IMR-90 (cell line): ENCODE measurements around the gene HMCN1. TPM values are rescaled to one million over a fixed set of nuclear protein-coding genes. Genes with fewer than 3 reads are reported as not detected.

ENCODE experiments used
- ATAC-seq: fragments of 200-7000 bp; cut with Tn5 transposase; 2 replicates; pipeline ENCODE4 v1.9.1; 2020; ENCODE audit warnings: low read depth, mild to moderate bottlenecking, moderate library complexity
- BruUV-seq: library from RNA; stranded (reverse); fragments of 400-500 nt; replicated peaks from 2 replicates; lab custom pipeline; 2021; lab: Mats Ljungman, UMichigan
- CTCF ChIA-PET: fragments of 300-600 bp; formaldehyde crosslinking; extraction: SDS; loops from one replicate; lab custom pipeline; 2021; ENCODE audit warnings: antibody characterized with exemption; lab: Yijun Ruan, JAX
- POLR2A ChIA-PET: fragments of 300-600 bp; sonication (Branson Sonifier 250); formaldehyde crosslinking; loops from one replicate; lab custom pipeline; 2022; ENCODE audit warnings: antibody characterized with exemption; ENCODE audit not compliant: unreplicated experiment; lab: Charles Lee
- DNase-seq: peaks from one replicate; pipeline ENCODE4 v3.0.0; 2013
- H2AFZ ChIP-seq: replicated peaks from 2 replicates; pipeline ENCODE3; 2013; ENCODE audit warnings: low read length, mild to moderate bottlenecking; ENCODE audit not compliant: poor library complexity
- H2AK5ac ChIP-seq: 2 replicates; pipeline ENCODE4 v1.6.1; 2013; ENCODE audit warnings: low read depth, low read length, inconsistent platforms
- H2AK9ac ChIP-seq: replicated peaks from 2 replicates; pipeline ENCODE3; 2013; ENCODE audit warnings: mild to moderate bottlenecking, low read depth, low read length, moderate library complexity; ENCODE audit not compliant: poor library complexity
- H2BK120ac ChIP-seq: 2 replicates; pipeline ENCODE4 v1.6.1; 2013; ENCODE audit warnings: low read depth, low read length, inconsistent platforms
- H2BK15ac ChIP-seq: 3 replicates; pipeline ENCODE4 v1.6.1; 2013; ENCODE audit warnings: low read depth, low read length, inconsistent platforms
- H2BK20ac ChIP-seq: 2 replicates; pipeline ENCODE4 v1.6.1; 2013; ENCODE audit warnings: low read depth, mild to moderate bottlenecking, inconsistent platforms, low read length, moderate library complexity
- H2BK5ac ChIP-seq: 2 replicates; pipeline ENCODE4 v1.6.1; 2013; ENCODE audit warnings: mild to moderate bottlenecking, low read depth, low read length, inconsistent platforms; ENCODE audit not compliant: poor library complexity, severe bottlenecking
- H3K14ac ChIP-seq: replicated peaks from 2 replicates; pipeline ENCODE4 v1.6.1; 2013; ENCODE audit warnings: low read depth, low read length, inconsistent platforms
- H3K18ac ChIP-seq: 2 replicates; pipeline ENCODE4 v1.6.1; 2013; ENCODE audit warnings: low read depth, low read length, control low read depth
- H3K23ac ChIP-seq: 2 replicates; pipeline ENCODE4 v1.6.1; 2013; ENCODE audit warnings: low read depth, low read length, inconsistent platforms
- H3K27ac ChIP-seq: 2 replicates; pipeline ENCODE4 v1.5.1; 2013; ENCODE audit warnings: mild to moderate bottlenecking, control low read depth, low read length; ENCODE audit not compliant: insufficient read depth
- H3K27me3 ChIP-seq: 2 replicates; pipeline ENCODE4 v1.6.1; 2013; ENCODE audit warnings: low read length; ENCODE audit not compliant: control insufficient read depth, insufficient read depth
- H3K36me3 ChIP-seq: 2 replicates; pipeline ENCODE4 v1.6.1; 2013; ENCODE audit warnings: low read length, mixed read lengths; ENCODE audit not compliant: control insufficient read depth, insufficient read depth
- H3K4ac ChIP-seq: 2 replicates; pipeline ENCODE4 v1.6.1; 2013; ENCODE audit warnings: low read depth, low read length, inconsistent platforms
- H3K4me1 ChIP-seq: 2 replicates; pipeline ENCODE4 v1.6.1; 2013; ENCODE audit warnings: low read length, mixed read lengths; ENCODE audit not compliant: control insufficient read depth, insufficient read depth
- H3K4me2 ChIP-seq: 2 replicates; pipeline ENCODE4 v1.6.1; 2013; ENCODE audit warnings: low read depth, mild to moderate bottlenecking, control low read depth, low read length, moderate library complexity
- H3K4me3 ChIP-seq: 2 replicates; pipeline ENCODE4 v1.5.1; 2013; ENCODE audit warnings: low read depth, mild to moderate bottlenecking, control low read depth, low read length, moderate library complexity; ENCODE audit not compliant: insufficient read depth
- H3K56ac ChIP-seq: 2 replicates; pipeline ENCODE4 v1.6.1; 2013; ENCODE audit warnings: low read length, inconsistent platforms; ENCODE audit not compliant: insufficient read depth; ENCODE audit errors: extremely low read depth
- H3K79me1 ChIP-seq, 2 experiments: 2 replicates each; pipeline ENCODE4 v1.6.1; 2013; ENCODE audit warnings: low read length in 2 of 2, inconsistent platforms in 1 of 2, low read depth in 1 of 2
- H3K9ac ChIP-seq: 2 replicates; pipeline ENCODE4 v1.6.1; 2013; ENCODE audit warnings: low read depth, low read length, control low read depth
- H3K9me1 ChIP-seq: 2 replicates; pipeline ENCODE4 v1.6.1; 2013; ENCODE audit warnings: low read length, inconsistent platforms; ENCODE audit not compliant: insufficient read depth
- H3K9me3 ChIP-seq: 2 replicates; pipeline ENCODE4 v1.6.1; 2013; ENCODE audit warnings: low read length; ENCODE audit not compliant: control insufficient read depth, insufficient read depth
- H4K20me1 ChIP-seq: 2 replicates; pipeline ENCODE4 v1.6.1; 2013; ENCODE audit warnings: low read length, inconsistent platforms; ENCODE audit not compliant: insufficient read depth
- H4K5ac ChIP-seq: 2 replicates; pipeline ENCODE4 v1.6.1; 2013; ENCODE audit warnings: mild to moderate bottlenecking, low read depth, low read length, control low read depth
- H4K8ac ChIP-seq, 2 experiments: 2 replicates each; pipeline ENCODE4 v1.6.1; 2013; ENCODE audit warnings: low read depth in 2 of 2, low read length in 2 of 2, control low read depth in 1 of 2, inconsistent platforms in 1 of 2
- H4K91ac ChIP-seq: 2 replicates; pipeline ENCODE4 v1.6.1; 2013; ENCODE audit warnings: low read depth, low read length, inconsistent platforms; ENCODE audit not compliant: insufficient read depth
- CEBPB ChIP-seq: IDR thresholded peaks from 2 replicates; pipeline ENCODE4 v1.6.1; 2012; ENCODE audit warnings: low read depth, low read length, improper control_type of control experiment
- ELK1 ChIP-seq: fragments of 150-350 bp; IDR thresholded peaks from 2 replicates; pipeline ENCODE4 v1.6.1; 2016; ENCODE audit warnings: low read depth, mild to moderate bottlenecking, low read length, moderate library complexity, borderline replicate concordance
- FOS ChIP-seq: fragments of 150-350 bp; IDR thresholded peaks from 2 replicates; pipeline ENCODE4 v1.6.1; 2016; ENCODE audit warnings: low read depth, low read length
- MAZ ChIP-seq: IDR thresholded peaks from 2 replicates; pipeline ENCODE4 v1.6.1; 2012; ENCODE audit warnings: low read depth, mild to moderate bottlenecking, low read length, improper control_type of control experiment, moderate library complexity, borderline replicate concordance
- MXI1 ChIP-seq: IDR thresholded peaks from 2 replicates; pipeline ENCODE4 v1.6.1; 2012; ENCODE audit warnings: low read depth, mild to moderate bottlenecking, low read length, moderate library complexity, borderline replicate concordance
- NFE2L2 ChIP-seq: fragments of 150-350 bp; IDR thresholded peaks from 2 replicates; pipeline ENCODE4 v1.6.1; 2016; ENCODE audit warnings: low read depth, mild to moderate bottlenecking, low read length
- POLR2A ChIP-seq: IDR thresholded peaks from 2 replicates; pipeline ENCODE4 v1.6.1; 2012; ENCODE audit warnings: mild to moderate bottlenecking, low read depth, low read length
- RAD21 ChIP-seq: IDR thresholded peaks from 2 replicates; pipeline ENCODE4 v1.6.1; 2012; ENCODE audit warnings: low read length, improper control_type of control experiment
- SMC3 ChIP-seq: fragments of 150-350 bp; IDR thresholded peaks from 2 replicates; pipeline ENCODE4 v1.6.1; 2016; ENCODE audit warnings: low read depth, mild to moderate bottlenecking, antibody characterized with exemption, low read length, moderate library complexity
- WGBS, 2 experiments: methylation state at CpG; one replicate each; pipeline versions ENCODE4 v1.1.5 to v1.1.7; 2013; ENCODE audit warnings: missing lambda C conversion rate in 2 of 2; ENCODE audit not compliant: insufficient read length in 1 of 2; ENCODE audit errors: extremely low coverage in 2 of 2; 5-methylcytosine and 5-hydroxymethylcytosine counted together
- dilution Hi-C: fragments of 300-500 bp; cut with HindIII; formaldehyde crosslinking; loops from one replicate; pipeline ENCODE4 v1.14.3; 2018; ENCODE audit warnings: low sequenced_read_pairs; ENCODE audit not compliant: unreplicated experiment
- in situ Hi-C: fragments of 300-500 bp; cut with MboI; formaldehyde crosslinking; loops from 3 replicates; pipeline ENCODE4 v1.14.3; 2019; ENCODE audit warnings: low sequenced_read_pairs, inconsistent platforms, mixed read lengths
- intact Hi-C: fragments of 100-400 bp; cut with micrococcal nuclease; formaldehyde crosslinking; loops from 2 replicates; pipeline ENCODE4 v1.10.0; 2022
- polyA plus RNA-seq, 3 experiments: library from polyadenylated mRNA; depleted of rRNA; stranded (reverse); fragments of >200 nt; gene quantifications; 2 replicates each; pipeline ENCODE4 v1.2.3, GENCODE V29; 2012; ENCODE audit warnings: low replicate concordance in 1 of 3
- total RNA-seq: library from RNA; depleted of rRNA; stranded (reverse); fragments of >200 nt; gene quantifications from 2 replicates; pipeline ENCODE4 v1.2.3, GENCODE V29; 2012
- TF ChIP-seq, protein P1 (sequence below): fragments of 150-350 bp; IDR thresholded peaks from 2 replicates; pipeline ENCODE4 v1.6.1; 2017; ENCODE audit warnings: mild to moderate bottlenecking, antibody characterized with exemption, low read length, low read depth
- TF ChIP-seq, protein P2 (sequence below): conservative IDR thresholded peaks from 2 replicates; pipeline ENCODE4 v1.5.1; 2012; ENCODE audit warnings: mild to moderate bottlenecking, low read depth, low read length, improper control_type of control experiment

The HMCN1 gene
- total and polyA plus RNA-seq, 2 of the 4 experiments (the other 2 are of a cell fraction): 6.1 to 11.7 TPM

DNA sequence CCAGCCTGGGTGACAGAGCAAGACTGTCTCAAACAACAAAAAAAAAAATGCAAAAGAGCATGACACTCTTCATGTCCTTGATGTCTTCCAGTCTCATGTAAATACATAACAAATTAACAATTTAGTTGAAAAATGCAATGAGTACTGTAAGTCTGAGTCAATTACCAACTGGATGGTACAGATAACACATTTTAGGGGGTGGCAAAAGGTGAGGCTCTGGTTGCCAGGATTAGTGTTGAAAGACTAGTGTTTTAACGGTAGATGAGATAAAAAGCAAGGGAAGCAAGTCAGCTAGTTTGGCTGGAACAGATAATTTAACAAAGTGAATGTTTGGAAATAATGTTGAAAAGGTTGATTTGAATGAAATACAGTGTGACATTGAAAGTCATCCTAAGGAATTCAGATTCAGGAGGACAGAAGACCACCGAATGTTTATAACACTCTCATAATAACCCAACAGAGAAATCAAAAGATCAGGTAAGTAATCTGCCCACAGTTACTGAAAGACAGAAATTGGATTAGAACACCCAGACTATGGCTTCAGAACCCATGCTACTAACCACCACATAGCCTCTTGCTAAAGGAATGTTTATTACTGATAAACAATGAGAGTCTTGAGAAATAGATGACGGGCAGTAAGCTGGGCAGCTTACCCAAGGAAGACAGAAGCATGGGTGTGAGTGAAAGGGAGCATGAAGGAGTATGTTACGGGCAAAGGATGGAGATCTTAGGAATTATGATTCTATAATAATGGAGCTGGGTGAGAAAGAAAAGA lies 312.4 kb downstream of the HMCN1 start:
- Histone ChIP-seq H4K8ac (no peak overlapping the region), H2AK9ac (no peak overlapping the region), H3K9ac (no peak overlapping the region), H4K20me1 (no peaks in the 10 kb centered on the region), H2AK5ac (no peak overlapping the region), H3K9me1 (no peaks in the 10 kb centered on the region), H3K36me3 (no peaks in the 10 kb centered on the region), H3K4me2 (no peak overlapping the region), H2BK15ac (no peak overlapping the region), H3K18ac (no peak overlapping the region), H2BK5ac (no peak overlapping the region), H3K27ac (no peak overlapping the region), H3K23ac (no peak overlapping the region), H3K79me1 (no peaks in the 10 kb centered on the region), H4K91ac (no peak overlapping the region), H2AFZ (no peak overlapping the region), H2BK20ac (no peak overlapping the region), H3K4me3 (no peak overlapping the region), H3K4ac (no peak overlapping the region), H4K5ac (no peak overlapping the region), H3K56ac (no peak overlapping the region), H3K14ac (no peak overlapping the region; the same call in 1 of the 2 replicates), H3K27me3 (no peaks in the 10 kb centered on the region), H2BK120ac (no peak overlapping the region), H3K4me1 (no peaks in the 10 kb centered on the region), H3K9me3 (no peaks in the 10 kb centered on the region)
- DNase-seq (no peak), ATAC-seq (peak; percentile 60)
- ChIA-PET POLR2A (no interaction called here), CTCF (interaction anchor here (0.6 kb wide), 1 partner anchor 49 kb away, joined by 3 read pairs; no protein-coding TSS in a partner anchor)
- in situ Hi-C loops: no loop called here
- BruUV-seq: no TSS peak
- intact Hi-C loops: loop anchor here (10.0 kb wide), 1 partner anchor 52 kb away; no protein-coding TSS in a partner anchor
- no CpG with 5 or more reads among the region's 4 CpGs for WGBS, 2 experiments
- dilution Hi-C loops: no loop called here
- TF ChIP-seq FOS: no peak
- no peak for TF ChIP-seq MAZ
- no peak for TF ChIP-seq ELK1
- no peak for TF ChIP-seq MXI1
- TF ChIP-seq RAD21: no peak
- no peak for TF ChIP-seq POLR2A
- TF ChIP-seq, protein P1, sequence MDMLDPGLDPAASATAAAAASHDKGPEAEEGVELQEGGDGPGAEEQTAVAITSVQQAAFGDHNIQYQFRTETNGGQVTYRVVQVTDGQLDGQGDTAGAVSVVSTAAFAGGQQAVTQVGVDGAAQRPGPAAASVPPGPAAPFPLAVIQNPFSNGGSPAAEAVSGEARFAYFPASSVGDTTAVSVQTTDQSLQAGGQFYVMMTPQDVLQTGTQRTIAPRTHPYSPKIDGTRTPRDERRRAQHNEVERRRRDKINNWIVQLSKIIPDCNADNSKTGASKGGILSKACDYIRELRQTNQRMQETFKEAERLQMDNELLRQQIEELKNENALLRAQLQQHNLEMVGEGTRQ: no peak
- TF ChIP-seq CEBPB: no peak
- TF ChIP-seq, protein P2, sequence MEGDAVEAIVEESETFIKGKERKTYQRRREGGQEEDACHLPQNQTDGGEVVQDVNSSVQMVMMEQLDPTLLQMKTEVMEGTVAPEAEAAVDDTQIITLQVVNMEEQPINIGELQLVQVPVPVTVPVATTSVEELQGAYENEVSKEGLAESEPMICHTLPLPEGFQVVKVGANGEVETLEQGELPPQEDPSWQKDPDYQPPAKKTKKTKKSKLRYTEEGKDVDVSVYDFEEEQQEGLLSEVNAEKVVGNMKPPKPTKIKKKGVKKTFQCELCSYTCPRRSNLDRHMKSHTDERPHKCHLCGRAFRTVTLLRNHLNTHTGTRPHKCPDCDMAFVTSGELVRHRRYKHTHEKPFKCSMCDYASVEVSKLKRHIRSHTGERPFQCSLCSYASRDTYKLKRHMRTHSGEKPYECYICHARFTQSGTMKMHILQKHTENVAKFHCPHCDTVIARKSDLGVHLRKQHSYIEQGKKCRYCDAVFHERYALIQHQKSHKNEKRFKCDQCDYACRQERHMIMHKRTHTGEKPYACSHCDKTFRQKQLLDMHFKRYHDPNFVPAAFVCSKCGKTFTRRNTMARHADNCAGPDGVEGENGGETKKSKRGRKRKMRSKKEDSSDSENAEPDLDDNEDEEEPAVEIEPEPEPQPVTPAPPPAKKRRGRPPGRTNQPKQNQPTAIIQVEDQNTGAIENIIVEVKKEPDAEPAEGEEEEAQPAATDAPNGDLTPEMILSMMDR: no peak
- no peak for TF ChIP-seq NFE2L2
- TF ChIP-seq SMC3: no peak
